GM10248 (cell line): ENCODE results near the gene ARID3A.

Experiments
- CTCF ChIA-PET: fragments of 300-600 bp; sonication (Branson Sonifier 250); formaldehyde crosslinking; extraction: SDS; loops from one replicate; lab custom pipeline; 2021; ENCODE audit warnings: antibody characterized with exemption; lab: Yijun Ruan, JAX
- POLR2A ChIA-PET: fragments of 350-650 bp; sonication (Branson Sonifier 250); formaldehyde crosslinking; extraction: SDS; loops from one replicate; lab custom pipeline; 2020; ENCODE audit warnings: antibody characterized with exemption; lab: Yijun Ruan, JAX
- DNase-seq: peaks from one replicate; pipeline ENCODE4 v3.0.0; 2012; ENCODE audit errors: extremely low spot score
- TF ChIP-seq, protein P1 (sequence below): IDR thresholded peaks from 2 replicates; pipeline ENCODE4 v1.5.1; 2012; ENCODE audit warnings: mild to moderate bottlenecking, low read depth; ENCODE audit errors: extremely low read depth, missing control alignments, control extremely low read depth

The ARID3A gene

DNA sequence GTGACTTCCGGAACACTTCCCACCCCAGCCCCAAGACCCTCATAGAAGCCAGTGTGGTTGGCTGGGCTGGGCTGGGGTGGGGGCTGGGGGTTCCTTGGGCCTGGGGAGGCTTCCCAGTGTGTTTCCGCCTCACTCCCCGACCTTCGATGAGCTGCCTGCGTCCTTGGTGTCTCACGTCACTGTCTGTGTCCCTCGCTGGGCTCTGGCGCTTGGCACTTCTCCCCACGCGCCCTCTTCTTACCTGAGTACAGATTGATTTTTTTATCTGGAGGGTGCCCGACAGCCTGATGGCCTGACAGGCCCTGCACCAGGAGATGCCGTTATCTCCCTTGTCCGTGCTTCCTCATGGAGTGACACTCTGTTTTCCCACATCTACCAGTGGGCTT lies 66.8 kb downstream of the ARID3A start:
- POLR2A ChIA-PET: no interaction called here
- CTCF ChIA-PET: interaction anchor here (1.1 kb wide), 1 partner anchor 69 kb away, joined by 4 read pairs; no protein-coding TSS in a partner anchor
- TF ChIP-seq, protein P1, sequence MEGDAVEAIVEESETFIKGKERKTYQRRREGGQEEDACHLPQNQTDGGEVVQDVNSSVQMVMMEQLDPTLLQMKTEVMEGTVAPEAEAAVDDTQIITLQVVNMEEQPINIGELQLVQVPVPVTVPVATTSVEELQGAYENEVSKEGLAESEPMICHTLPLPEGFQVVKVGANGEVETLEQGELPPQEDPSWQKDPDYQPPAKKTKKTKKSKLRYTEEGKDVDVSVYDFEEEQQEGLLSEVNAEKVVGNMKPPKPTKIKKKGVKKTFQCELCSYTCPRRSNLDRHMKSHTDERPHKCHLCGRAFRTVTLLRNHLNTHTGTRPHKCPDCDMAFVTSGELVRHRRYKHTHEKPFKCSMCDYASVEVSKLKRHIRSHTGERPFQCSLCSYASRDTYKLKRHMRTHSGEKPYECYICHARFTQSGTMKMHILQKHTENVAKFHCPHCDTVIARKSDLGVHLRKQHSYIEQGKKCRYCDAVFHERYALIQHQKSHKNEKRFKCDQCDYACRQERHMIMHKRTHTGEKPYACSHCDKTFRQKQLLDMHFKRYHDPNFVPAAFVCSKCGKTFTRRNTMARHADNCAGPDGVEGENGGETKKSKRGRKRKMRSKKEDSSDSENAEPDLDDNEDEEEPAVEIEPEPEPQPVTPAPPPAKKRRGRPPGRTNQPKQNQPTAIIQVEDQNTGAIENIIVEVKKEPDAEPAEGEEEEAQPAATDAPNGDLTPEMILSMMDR: no peak
- no peak for DNase-seq

DNA sequence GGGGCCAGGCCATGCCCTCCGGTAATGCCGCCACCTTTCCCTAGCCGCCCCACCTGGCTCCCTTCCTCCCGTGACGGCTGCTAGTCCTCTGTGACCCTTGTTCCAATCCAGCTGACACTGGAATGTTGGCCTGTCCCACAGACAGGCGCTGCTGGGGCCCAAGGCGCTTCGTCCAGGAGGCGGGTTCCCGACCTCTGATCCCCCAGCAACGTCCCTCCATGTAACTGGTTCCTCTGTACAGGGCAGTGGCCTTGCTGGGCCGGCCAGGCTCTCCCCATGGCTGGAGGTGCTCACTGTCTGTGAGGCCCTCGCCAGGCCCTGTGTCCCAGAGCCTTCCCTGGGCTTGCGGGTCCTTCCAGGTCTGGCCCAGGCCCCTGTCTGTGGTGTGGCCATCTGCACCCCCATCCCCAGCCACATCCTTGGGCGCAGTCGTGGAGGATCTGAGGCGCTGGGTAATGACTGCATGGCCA lies 67.6 kb downstream of the ARID3A start:
- ChIA-PET POLR2A (no interaction called here), CTCF (interaction anchor here (1.1 kb wide), 1 partner anchor 70 kb away, joined by 4 read pairs; no protein-coding TSS in a partner anchor)
- no peak for DNase-seq
- TF ChIP-seq, protein P1: no peak

DNA sequence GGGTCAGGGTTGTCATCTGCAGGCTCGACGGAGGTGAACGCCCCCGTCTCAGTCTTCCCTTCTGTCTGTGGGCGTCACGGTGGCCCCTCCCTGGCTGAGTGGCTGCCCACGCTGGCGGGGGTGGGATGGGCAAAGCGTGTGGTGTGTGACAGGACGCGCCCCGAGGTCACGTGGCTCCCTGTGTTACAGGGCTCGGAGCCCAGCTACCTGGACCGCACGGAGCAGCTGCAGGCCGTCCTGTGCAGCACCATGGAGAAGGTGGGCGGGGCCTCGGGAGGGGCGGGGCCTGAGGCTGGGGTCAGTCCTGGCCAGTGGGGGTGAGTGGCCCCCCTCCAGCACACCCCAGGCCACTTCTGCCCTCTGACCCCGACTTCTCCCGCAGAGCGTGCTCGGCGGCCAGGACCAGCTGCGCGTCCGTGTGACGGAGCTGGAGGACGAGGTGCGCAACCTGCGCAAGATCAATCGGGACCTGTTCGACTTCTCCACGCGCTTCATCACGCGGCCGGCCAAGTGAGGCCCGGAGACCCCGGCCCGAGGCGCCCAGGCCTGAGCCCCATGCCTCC lies 68.1 kb downstream of the ARID3A start:
- CTCF ChIA-PET: interaction anchor here (1.7 kb wide), 1 partner anchor 10 kb away, joined by 5 read pairs; the partner anchor contains the start of gene WDR18
- DNase-seq: no peak
- TF ChIP-seq, protein P1: no peak
- POLR2A ChIA-PET: no interaction called here

DNA sequence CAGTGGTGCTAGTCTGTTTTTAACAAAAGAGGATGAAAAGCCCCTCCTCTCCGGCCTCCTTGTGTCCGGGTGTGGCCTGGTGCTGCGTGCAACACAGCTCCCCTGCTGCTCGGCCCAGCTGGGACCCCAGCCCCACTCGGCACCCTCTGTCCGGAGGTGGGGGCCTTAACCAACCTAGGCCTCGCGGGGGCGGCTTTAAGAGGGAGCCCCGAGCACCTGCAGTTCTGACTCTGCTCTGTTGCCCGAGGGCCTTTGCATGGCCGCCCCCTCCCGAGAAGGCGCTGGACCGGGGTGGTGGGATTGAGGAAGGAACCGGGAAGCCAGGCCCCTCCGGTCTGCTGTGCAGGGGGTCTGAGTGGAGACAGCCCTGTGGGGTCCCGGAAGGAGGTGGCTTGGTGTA lies 68.7 kb downstream of the ARID3A start:
- ChIA-PET POLR2A (no interaction called here), CTCF (interaction anchor here (1.7 kb wide), 2 partner anchors 10 to 72 kb away, joined by 5 to 7 read pairs; partner anchors contain the start of gene WDR18)
- DNase-seq: no peak
- TF ChIP-seq, protein P1: no peak

DNA sequence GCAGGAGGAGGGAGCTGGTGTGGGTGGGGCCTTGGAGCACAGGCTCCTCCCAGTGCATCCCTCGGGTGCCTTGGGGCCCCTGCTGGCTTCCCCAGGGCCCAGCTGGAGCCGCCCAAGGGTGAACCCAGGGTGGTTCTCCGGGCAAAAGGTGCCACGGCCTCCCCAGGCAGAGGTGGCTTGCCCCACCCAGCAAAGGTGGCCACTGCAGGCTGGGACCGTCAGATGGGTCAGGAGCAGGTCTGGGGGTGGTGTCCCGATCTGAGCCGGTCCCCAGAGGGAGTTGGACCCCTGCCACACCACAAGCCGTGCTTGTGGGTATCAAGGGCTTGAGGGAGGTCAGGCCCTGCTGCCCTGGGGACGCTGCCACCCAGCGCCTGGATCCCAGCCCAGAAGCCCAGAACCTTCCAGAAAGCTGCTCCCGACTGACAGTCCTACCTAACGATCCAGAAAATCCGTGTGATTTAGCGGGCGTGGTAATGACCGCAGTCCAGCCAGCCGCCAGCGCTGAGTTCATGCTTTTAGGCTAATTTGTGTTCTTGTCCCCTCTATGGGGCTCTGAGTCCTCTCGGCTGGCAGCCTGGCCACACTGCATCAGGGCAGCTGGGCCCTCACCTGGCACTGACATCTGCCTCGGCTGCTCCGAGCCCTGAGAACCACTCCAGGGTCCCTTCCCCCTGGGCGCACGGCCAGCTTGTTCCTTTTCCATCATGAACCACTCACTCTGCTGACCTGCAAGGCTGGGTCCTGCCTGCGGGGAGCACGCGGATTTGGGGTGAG lies 69.4 kb downstream of the ARID3A start:
- ChIA-PET CTCF (interaction anchor here (1.1 to 1.7 kb wide), 3 partner anchors 11 to 132 kb away, joined by 3 to 7 read pairs (median 5); partner anchors contain the start of gene WDR18), POLR2A (no interaction called here)
- TF ChIP-seq, protein P1: no peak
- no peak for DNase-seq

DNA sequence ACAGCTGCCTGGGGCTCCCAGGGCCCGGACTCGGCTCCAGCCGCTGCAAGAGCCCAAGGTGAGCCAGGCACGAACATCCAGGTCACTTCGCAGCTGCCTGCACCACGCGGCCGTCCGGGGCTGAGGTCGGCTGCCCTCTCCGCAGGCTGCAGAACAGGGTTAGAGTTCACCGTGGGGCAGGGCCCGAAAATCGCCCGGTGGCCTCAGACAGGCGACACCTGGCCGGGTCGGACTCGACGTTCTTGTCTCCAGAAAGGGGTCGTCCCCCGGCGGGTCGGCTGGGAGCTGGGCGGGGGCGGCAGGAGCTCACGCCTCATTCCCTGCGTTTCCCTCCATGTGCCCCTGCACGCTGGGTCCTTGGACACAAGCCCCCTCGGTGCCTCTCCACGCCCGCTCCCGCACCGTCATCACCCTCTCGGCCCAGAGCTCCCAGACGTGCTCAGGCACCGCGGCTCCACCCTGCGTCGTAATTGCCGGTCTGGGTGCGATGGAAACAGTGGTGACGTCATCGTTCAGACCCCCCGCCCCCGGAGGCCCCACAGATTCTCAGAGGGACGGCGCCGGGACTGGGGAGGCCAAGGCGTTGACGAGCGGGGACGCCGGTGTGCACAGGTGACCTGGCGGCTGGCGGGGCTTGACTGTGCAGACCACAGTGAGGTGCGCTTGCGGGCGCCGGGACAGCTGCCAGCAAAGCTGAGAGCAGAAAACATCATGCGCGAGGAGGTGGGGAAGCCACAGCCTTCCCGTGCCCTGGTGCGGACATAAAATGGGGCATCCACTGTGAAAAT lies 70.4 kb downstream of the ARID3A start:
- DNase-seq: peak; percentile 72
- ChIA-PET CTCF (interaction anchor here (1.1 to 2.4 kb wide), 6 partner anchors 9 to 133 kb away, joined by 3 to 9 read pairs (median 5); no protein-coding TSS in a partner anchor), POLR2A (no interaction called here)
- TF ChIP-seq, protein P1: no peak
